ENCODE data around the gene CORO7.

The CORO7 gene

DNA sequence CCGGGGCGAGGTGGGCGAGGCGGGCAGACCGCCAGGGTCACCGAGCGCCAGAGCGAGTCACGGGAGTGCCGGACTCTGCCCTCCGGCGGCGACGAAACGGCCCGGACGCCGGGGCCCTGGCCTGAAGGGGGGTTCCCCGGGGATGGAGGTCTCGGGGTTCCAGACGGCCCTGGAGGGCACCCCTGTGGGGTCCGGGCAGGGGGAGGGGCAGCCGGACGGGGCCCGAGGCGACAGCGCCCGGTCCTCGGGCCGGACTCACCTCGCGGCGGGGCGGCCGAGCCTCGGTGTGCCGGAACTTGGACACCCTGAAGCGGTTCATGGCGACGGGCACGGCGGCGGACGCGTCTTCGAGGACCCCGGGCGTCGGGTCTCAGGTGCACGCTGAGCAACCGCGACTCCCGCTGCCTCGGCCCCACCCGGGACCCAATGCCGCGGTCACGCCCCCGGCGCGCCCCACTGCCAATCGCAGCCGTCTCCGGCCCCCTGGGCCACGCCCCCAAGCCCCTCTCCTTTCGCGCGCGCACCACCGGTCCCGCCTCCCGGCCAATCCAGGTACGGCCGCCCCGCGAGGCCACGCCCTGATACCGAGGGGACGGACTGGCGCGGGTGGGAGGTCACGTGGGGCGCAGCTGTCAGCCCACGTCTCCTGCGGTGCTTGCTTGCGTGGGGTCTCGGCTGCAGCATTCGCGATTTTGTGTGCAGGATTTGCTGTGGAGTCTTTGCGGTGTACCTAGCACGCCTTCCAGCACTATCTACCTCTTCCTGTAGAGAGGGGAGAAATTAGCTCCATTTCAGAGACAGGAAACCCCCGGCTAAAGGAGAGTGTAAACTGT lies at the start of gene CORO7:
Gene CORO7, minus strand, starts transcription at position 397 of the 833 bp plus-strand sequence. Its CDS starts 78 bp downstream, at position 319.
- Mint-ChIP-seq H3K27me3 (peaks cover 13% of the 10 kb centered on the region), H3K9me3 (no peaks in the 10 kb centered on the region), H3K36me3 (peaks cover 20% of the 10 kb centered on the region), H3K27ac (peak within 1 kb of the TSS; percentile 96), H3K4me1 (peaks cover 44% of the 10 kb centered on the region), H3K4me3 (peak within 1 kb of the TSS; percentile 82)
- peak; percentile 99 for DNase-seq
- CTCF ChIA-PET: interaction anchor here (0.6 to 6.5 kb wide), 4 partner anchors 13 to 540 kb away, joined by 3 to 38 read pairs (median 4); partner anchors contain the start of gene HMOX2

DNA sequence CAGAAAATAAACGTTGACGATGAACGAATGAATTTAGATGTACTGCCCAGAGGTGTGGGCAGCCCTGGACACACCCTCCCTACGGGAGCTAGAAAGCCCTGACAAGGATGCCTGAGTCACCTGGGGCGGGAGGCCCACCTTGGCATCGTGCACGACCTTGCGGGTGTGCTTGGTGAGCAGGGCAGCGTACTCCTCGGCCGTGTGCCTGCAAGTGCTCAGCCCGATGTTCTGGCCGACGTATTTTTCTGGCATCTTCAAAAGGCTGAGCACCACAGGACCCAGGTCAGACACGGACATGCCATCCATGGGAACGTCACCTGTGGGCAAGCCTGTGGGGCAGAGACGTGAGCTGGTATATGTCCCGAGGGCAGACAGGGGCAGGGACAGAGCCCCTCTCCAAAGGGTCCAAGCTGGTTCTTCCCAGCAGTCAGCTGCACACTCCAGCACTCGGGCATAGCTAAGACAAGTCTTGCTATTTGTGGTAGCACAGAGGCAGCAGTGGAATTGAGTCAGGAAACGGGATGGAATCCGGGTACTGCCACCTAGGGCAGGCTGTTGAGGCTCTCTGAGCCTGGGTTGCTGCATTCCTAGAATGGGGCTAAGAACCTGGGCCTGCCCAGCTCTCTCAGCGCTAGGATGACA lies 47.2 kb upstream of the CORO7 start:
- CTCF ChIA-PET: interaction anchor here (1.0 kb wide), 1 partner anchor 11 kb away, joined by 3 read pairs; the partner anchor contains the start of gene NMRAL1
- peaks cover 31% of the 10 kb centered on the region for H3K4me1 Mint-ChIP-seq
- no peaks in the 10 kb centered on the region for H3K27me3 Mint-ChIP-seq
- no peak overlapping the region for H3K27ac Mint-ChIP-seq
- H3K4me3 Mint-ChIP-seq: no peak overlapping the region
- H3K36me3 Mint-ChIP-seq: peaks cover 45% of the 10 kb centered on the region
- no peak for DNase-seq
- H3K9me3 Mint-ChIP-seq: no peaks in the 10 kb centered on the region

DNA sequence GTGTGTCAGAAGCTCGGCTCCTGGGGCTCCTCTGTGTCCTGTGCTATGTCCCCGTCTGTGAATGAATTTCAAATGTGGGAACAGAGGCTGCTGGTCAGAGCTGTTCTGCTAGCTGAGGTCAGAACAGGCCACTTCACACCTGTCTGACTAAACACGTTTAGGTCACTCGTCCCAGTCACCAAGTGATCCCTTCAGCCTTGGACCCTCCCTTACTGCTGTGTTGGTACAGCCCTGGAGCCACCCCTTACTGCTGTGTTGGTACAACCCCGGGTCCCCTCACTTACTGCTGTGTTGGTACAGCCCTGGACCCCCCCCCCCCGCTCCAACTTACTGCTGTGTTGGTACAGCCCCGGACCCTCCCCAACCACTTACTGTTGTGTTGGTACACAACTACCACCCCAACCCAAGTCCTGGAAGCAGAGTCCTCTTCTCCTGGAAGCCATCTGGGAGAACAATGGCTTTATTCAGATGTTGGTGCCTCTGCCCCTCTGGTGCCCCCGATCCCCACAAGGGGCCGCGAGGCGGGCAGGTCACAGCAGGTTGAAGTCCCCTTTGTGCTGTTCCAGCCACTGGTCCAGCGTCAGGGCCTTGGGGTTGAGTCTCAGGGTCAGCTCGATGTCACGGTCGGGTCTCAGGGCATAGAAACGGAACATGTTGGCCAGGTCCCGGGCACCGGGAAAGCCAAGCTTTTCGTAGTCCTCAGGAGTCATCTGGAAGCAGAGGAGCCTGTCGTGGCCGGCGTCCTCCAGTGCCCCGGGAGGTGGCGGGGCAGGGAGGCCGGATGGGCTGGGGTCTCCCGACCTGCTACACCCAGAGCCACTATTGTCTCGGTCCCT lies 45.1 kb upstream of the CORO7 start:
- Mint-ChIP-seq H3K4me1 (peaks cover 28% of the 10 kb centered on the region), H3K36me3 (peaks cover 42% of the 10 kb centered on the region), H3K4me3 (no peak overlapping the region), H3K27ac (no peak overlapping the region), H3K9me3 (no peaks in the 10 kb centered on the region), H3K27me3 (no peaks in the 10 kb centered on the region)
- CTCF ChIA-PET: interaction anchor here (1.2 kb wide), 1 partner anchor 11 kb away, joined by 4 read pairs; no protein-coding TSS in a partner anchor
- no peak for DNase-seq

GRCh38 chr16:4460936-4461249 lies 44.5 kb upstream of the CORO7 start:
- H3K36me3 Mint-ChIP-seq: peaks cover 36% of the 10 kb centered on the region
- no peaks in the 10 kb centered on the region for H3K27me3 Mint-ChIP-seq
- CTCF ChIA-PET: no interaction called here
- H3K9me3 Mint-ChIP-seq: no peaks in the 10 kb centered on the region
- peaks cover 23% of the 10 kb centered on the region for H3K4me1 Mint-ChIP-seq
- H3K27ac Mint-ChIP-seq: no peak overlapping the region
- no peak for DNase-seq
- H3K4me3 Mint-ChIP-seq: no peak overlapping the region

GRCh38 chr16:4455951-4456350 lies 39.6 kb upstream of the CORO7 start:
- H3K27me3 Mint-ChIP-seq: no peaks in the 10 kb centered on the region
- H3K36me3 Mint-ChIP-seq: peaks cover 28% of the 10 kb centered on the region
- no peaks in the 10 kb centered on the region for H3K9me3 Mint-ChIP-seq
- CTCF ChIA-PET: no interaction called here
- H3K4me1 Mint-ChIP-seq: peaks cover 15% of the 10 kb centered on the region
- H3K4me3 Mint-ChIP-seq: no peak overlapping the region
- DNase-seq: no peak
- no peak overlapping the region for H3K27ac Mint-ChIP-seq

- Mint-ChIP-seq H3K4me3 (no peak overlapping the region), H3K27me3 (no peaks in the 10 kb centered on the region), H3K36me3 (peaks cover 32% of the 10 kb centered on the region), H3K9me3 (no peaks in the 10 kb centered on the region), H3K4me1 (peaks cover 12% of the 10 kb centered on the region), H3K27ac (no peak overlapping the region)
- CTCF ChIA-PET: no interaction called here
- DNase-seq: no peak
Observed at GRCh38 chr16:4455081-4455480, 38.7 kb upstream of the CORO7 start.

GRCh38 chr16:4454623-4455022 lies 38.2 kb upstream of the CORO7 start:
- peak; percentile 26 for DNase-seq
- Mint-ChIP-seq H3K9me3 (no peaks in the 10 kb centered on the region), H3K4me1 (peaks cover 7% of the 10 kb centered on the region), H3K4me3 (no peak overlapping the region), H3K27me3 (no peaks in the 10 kb centered on the region), H3K36me3 (peaks cover 32% of the 10 kb centered on the region), H3K27ac (no peak overlapping the region)
- CTCF ChIA-PET: no interaction called here

GRCh38 chr16:4452674-4453073 lies 36.3 kb upstream of the CORO7 start:
- CTCF ChIA-PET: interaction anchor here (1.1 kb wide), 1 partner anchor 50 kb away, joined by 4 read pairs; no protein-coding TSS in a partner anchor
- Mint-ChIP-seq H3K27me3 (no peaks in the 10 kb centered on the region), H3K4me1 (no peaks in the 10 kb centered on the region), H3K27ac (peak overlapping the region; percentile 31), H3K4me3 (no peak overlapping the region), H3K36me3 (peaks cover 33% of the 10 kb centered on the region), H3K9me3 (no peaks in the 10 kb centered on the region)
- no peak for DNase-seq

GRCh38 chr16:4450931-4451519 lies 34.6 kb upstream of the CORO7 start:
- CTCF ChIA-PET: no interaction called here
- H3K9me3 Mint-ChIP-seq: no peaks in the 10 kb centered on the region
- no peak overlapping the region for H3K4me3 Mint-ChIP-seq
- H3K27ac Mint-ChIP-seq: no peak overlapping the region
- no peak for DNase-seq
- no peaks in the 10 kb centered on the region for H3K4me1 Mint-ChIP-seq
- H3K36me3 Mint-ChIP-seq: peaks cover 37% of the 10 kb centered on the region
- H3K27me3 Mint-ChIP-seq: no peaks in the 10 kb centered on the region

- CTCF ChIA-PET: interaction anchor here (1.7 kb wide), 1 partner anchor 8 kb away, joined by 4 read pairs; no protein-coding TSS in a partner anchor
- DNase-seq: no peak
- Mint-ChIP-seq H3K27ac (no peak overlapping the region), H3K9me3 (no peaks in the 10 kb centered on the region), H3K27me3 (no peaks in the 10 kb centered on the region), H3K4me1 (no peaks in the 10 kb centered on the region), H3K36me3 (peaks cover 37% of the 10 kb centered on the region), H3K4me3 (no peak overlapping the region)
Observed at GRCh38 chr16:4450430-4450829, 34.0 kb upstream of the CORO7 start.

DNA sequence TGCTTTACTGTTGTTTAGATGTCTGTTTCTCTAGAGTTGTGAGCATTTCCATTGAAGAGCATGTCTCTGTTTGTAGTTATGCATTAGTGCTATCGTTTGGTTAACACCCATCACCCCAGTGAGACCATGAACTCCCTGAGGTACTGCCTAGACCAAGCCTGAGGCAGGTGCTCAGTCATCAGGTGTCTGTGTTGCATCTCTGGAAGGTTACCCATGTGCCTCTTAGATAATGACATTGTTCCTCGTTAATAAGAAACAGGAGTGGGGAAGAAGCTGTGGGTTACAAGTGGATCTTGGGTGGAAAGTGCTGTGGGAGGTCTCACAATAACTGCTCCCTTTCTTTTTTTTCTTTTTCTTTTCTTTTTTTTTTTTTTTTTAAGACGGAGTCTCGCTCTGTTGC lies 27.6 kb upstream of the CORO7 start:
- Mint-ChIP-seq H3K4me1 (peaks cover 5% of the 10 kb centered on the region), H3K9me3 (no peaks in the 10 kb centered on the region), H3K27me3 (no peaks in the 10 kb centered on the region), H3K36me3 (peaks cover 54% of the 10 kb centered on the region), H3K4me3 (no peak overlapping the region), H3K27ac (no peak overlapping the region)
- CTCF ChIA-PET: interaction anchor here (0.7 to 1.3 kb wide), 2 partner anchors 22 to 28 kb away, joined by 3 read pairs; partner anchors contain the start of gene CORO7
- no peak for DNase-seq

GRCh38 chr16:4443271-4443670 lies 26.9 kb upstream of the CORO7 start:
- CTCF ChIA-PET: interaction anchor here (0.7 to 1.3 kb wide), 2 partner anchors 22 to 27 kb away, joined by 3 read pairs; partner anchors contain the start of gene CORO7
- Mint-ChIP-seq H3K4me1 (peaks cover 8% of the 10 kb centered on the region), H3K27me3 (no peaks in the 10 kb centered on the region), H3K9me3 (no peaks in the 10 kb centered on the region), H3K27ac (no peak overlapping the region), H3K4me3 (no peak overlapping the region), H3K36me3 (peaks cover 53% of the 10 kb centered on the region)
- no peak for DNase-seq

DNA sequence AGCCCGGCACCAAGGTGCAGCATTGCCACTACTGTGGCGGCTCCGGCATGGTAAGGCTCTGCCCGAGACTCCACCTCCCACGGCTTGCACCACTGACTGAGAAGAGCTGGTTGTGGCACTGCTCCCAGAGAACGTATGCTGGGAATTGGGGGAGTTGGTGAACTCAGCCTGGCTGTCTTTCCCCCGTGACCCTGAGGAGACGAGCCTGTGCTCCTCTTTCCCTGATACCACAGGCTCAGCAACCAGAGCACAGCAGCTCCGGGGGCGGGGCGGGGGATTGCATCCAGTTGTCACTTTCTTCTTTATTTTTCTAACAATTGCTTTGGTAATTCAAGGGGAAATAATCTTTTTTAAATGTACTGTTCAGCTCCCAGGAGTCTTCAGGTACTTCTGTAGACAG lies 26.0 kb upstream of the CORO7 start:
- Mint-ChIP-seq H3K27me3 (no peaks in the 10 kb centered on the region), H3K4me1 (peaks cover 8% of the 10 kb centered on the region), H3K36me3 (peaks cover 52% of the 10 kb centered on the region), H3K4me3 (no peak overlapping the region), H3K9me3 (no peaks in the 10 kb centered on the region), H3K27ac (no peak overlapping the region)
- CTCF ChIA-PET: no interaction called here
- no peak for DNase-seq

GRCh38 chr16:4437366-4437765 lies 21.0 kb upstream of the CORO7 start:
- Mint-ChIP-seq H3K27me3 (no peaks in the 10 kb centered on the region), H3K27ac (peak overlapping the region; percentile 11), H3K4me3 (no peak overlapping the region), H3K36me3 (peaks cover 55% of the 10 kb centered on the region), H3K9me3 (no peaks in the 10 kb centered on the region), H3K4me1 (peaks cover 8% of the 10 kb centered on the region)
- no peak for DNase-seq
- CTCF ChIA-PET: no interaction called here

Measured in activated naive CD4-positive, alpha-beta T cell treated with anti-CD3 and anti-CD28 coated beads, Interleukin-2, amount 10 ng/mL, durations not matched to agents 7 days and 5 days (primary cell).